Fibroblast of skin of left quadriceps (primary cell): ENCODE results near the gene ZNF672.
"Not testable (repeated sequence)": the region's sequence is repeated elsewhere in the genome, so short reads cannot be mapped to it uniquely, and the experiment has no call there.

Source experiments
- DNase-seq, 2 experiments: peaks; one replicate each; pipeline ENCODE4 v3.0.0-alpha.2; 2013; ENCODE audit warnings: low read depth in 2 of 2

Gene ZNF672

GRCh38 chr1:248837781-248838356 is at the start of gene ZNF672:
ZNF672 (plus strand) TSS chr1:248838224; CDS start chr1:248847275, 9,051 bp downstream.
- peak; percentile 92 for DNase-seq

GRCh38 chr1:248788327-248788726 is 49.7 kb upstream of the ZNF672 start:
- DNase-seq, result no peak

- not testable (repeated sequence) for DNase-seq
Measured at GRCh38 chr1:248789337-248789736, 48.7 kb upstream of the ZNF672 start.

- DNase-seq, result no peak
Measured at GRCh38 chr1:248790456-248790855, 47.6 kb upstream of the ZNF672 start.

GRCh38 chr1:248791010-248791409 is 47.0 kb upstream of the ZNF672 start:
- DNase-seq, result no peak

GRCh38 chr1:248792342-248792741 is 45.7 kb upstream of the ZNF672 start:
- no peak for DNase-seq

GRCh38 chr1:248793592-248793991 is 44.4 kb upstream of the ZNF672 start:
- DNase-seq, result no peak

- not testable (repeated sequence) for DNase-seq
Measured at GRCh38 chr1:248794663-248795062, 43.4 kb upstream of the ZNF672 start.

GRCh38 chr1:248798791-248799190 is 39.2 kb upstream of the ZNF672 start:
- no peak for DNase-seq

- no peak for DNase-seq
Measured at GRCh38 chr1:248800459-248800858, 37.6 kb upstream of the ZNF672 start.

- DNase-seq, result no peak
Measured at GRCh38 chr1:248802454-248802853, 35.6 kb upstream of the ZNF672 start.

GRCh38 chr1:248803501-248803900 is 34.5 kb upstream of the ZNF672 start:
- not testable (repeated sequence) for DNase-seq

GRCh38 chr1:248804771-248805681 is 33.0 kb upstream of the ZNF672 start:
- no peak for DNase-seq

GRCh38 chr1:248805876-248806275 is 32.1 kb upstream of the ZNF672 start:
- no peak for DNase-seq

- no peak for DNase-seq
Measured at GRCh38 chr1:248807067-248807737, 30.8 kb upstream of the ZNF672 start.

- DNase-seq, result no peak
Measured at GRCh38 chr1:248808876-248809275, 29.1 kb upstream of the ZNF672 start.

GRCh38 chr1:248810000-248810726 is 27.9 kb upstream of the ZNF672 start:
- no peak for DNase-seq

GRCh38 chr1:248810727-248811513 is 27.1 kb upstream of the ZNF672 start:
- DNase-seq, result no peak

GRCh38 chr1:248811514-248812490 is 26.2 kb upstream of the ZNF672 start:
- DNase-seq, result no peak
